ENCODE results near the gene SLC12A9.

- no peak for TF ChIP-seq EZH2phosphoT487 (IDR thresholded peaks at IDR 0.05; ENCODE audit: unreplicated experiment)
- no peak for TF ChIP-seq CTCF (conservative IDR thresholded peaks at IDR 0.05; ENCODE audit: low read depth in 2 of 2)
- no peak for TF ChIP-seq ETS1 (IDR thresholded peaks at IDR 0.05)
- TF ChIP-seq REST (IDR thresholded peaks at IDR 0.05; ENCODE audit: unreplicated experiment) = no peak
- no peak for TF ChIP-seq EZH2 (IDR thresholded peaks at IDR 0.05; ENCODE audit: low read depth, unreplicated experiment)
- TF ChIP-seq JUNB (IDR thresholded peaks at IDR 0.05; ENCODE audit: unreplicated experiment) = no peak
- TF ChIP-seq POLR2AphosphoS5 (IDR thresholded peaks at IDR 0.05; ENCODE audit: low read depth) = no peak
Observed at GRCh38 chr7:100808354-100808875, 44.1 kb upstream of the SLC12A9 start.

All from GM23338 (cell line).